Thymus (tissue), 11 donors: ENCODE data around the gene PLCG2. TPM values are rescaled to one million over a fixed set of nuclear protein-coding genes. Genes with fewer than 3 reads are reported as not detected.
A peak's percentile ranks its signal among the peaks of the same experiment; 100 is the strongest.

Source experiments
- DNase-seq, 9 donors: peaks; one replicate each; pipeline ENCODE4 v3.0.0-alpha.2; 2013; ENCODE audit warnings: low spot score in 9 of 9, low read depth in 6 of 9, missing footprints in 1 of 9
- H3K27ac ChIP-seq, 2 donors: one replicate each; pipeline ENCODE4 v1.5.1; 2013; ENCODE audit warnings: control low read depth in 1 of 2, low read depth in 1 of 2, low read length in 1 of 2, mild to moderate bottlenecking in 1 of 2, moderate library complexity in 1 of 2
- H3K27me3 ChIP-seq, 2 donors: one replicate each; pipeline ENCODE4 v1.5.1; 2013; ENCODE audit warnings: low read length in 1 of 2; ENCODE audit not compliant: control insufficient read depth in 2 of 2, insufficient read depth in 1 of 2
- H3K36me3 ChIP-seq, 2 donors: one replicate each; pipeline ENCODE4 v1.5.1; 2013; ENCODE audit warnings: low read length in 1 of 2, mild to moderate bottlenecking in 1 of 2, moderate library complexity in 1 of 2; ENCODE audit not compliant: control insufficient read depth in 2 of 2, insufficient read depth in 2 of 2
- H3K4me1 ChIP-seq, 2 donors: one replicate each; pipeline ENCODE4 v1.5.1; 2013; ENCODE audit warnings: low read length in 2 of 2; ENCODE audit not compliant: control insufficient read depth in 2 of 2, insufficient read depth in 2 of 2
- H3K4me3 ChIP-seq, 2 donors: one replicate each; pipeline ENCODE4 v1.5.1; 2013; ENCODE audit warnings: low read length in 2 of 2, control low read depth in 1 of 2, mild to moderate bottlenecking in 1 of 2
- H3K9me3 ChIP-seq, 2 donors: one replicate each; pipeline ENCODE4 v1.5.1; 2013; ENCODE audit warnings: low read length in 1 of 2, mild to moderate bottlenecking in 1 of 2; ENCODE audit not compliant: control insufficient read depth in 2 of 2, insufficient read depth in 1 of 2
- WGBS: extraction: QIAGEN DNeasy Blood & Tissue Kit; methylation state at CpG from one replicate; pipeline ENCODE4 v1.1.7; 2013; 5-methylcytosine and 5-hydroxymethylcytosine counted together
- polyA plus RNA-seq: library from polyadenylated mRNA; stranded (reverse); fragments of 200-250 nt; gene quantifications from one replicate; pipeline ENCODE4 v1.2.3, GENCODE V29; 2013
- total RNA-seq: library from RNA; stranded (reverse); fragments of 120-200 nt; gene quantifications from one replicate; pipeline ENCODE4 v1.2.4, GENCODE V29; 2013
- donor health status: healthy.

The PLCG2 gene
- total and polyA plus RNA-seq, 2 donors: 10.1 to 14.2 TPM

- Histone ChIP-seq H3K4me3 (no peak overlapping the region), H3K9me3 (no peaks in the 10 kb centered on the region), H3K4me1 (peaks cover 0 to 20% of the 10 kb centered on the region in 2 donors), H3K36me3 (no peaks in the 10 kb centered on the region), H3K27ac (no peak overlapping the region), H3K27me3 (no peaks in the 10 kb centered on the region)
- no peak for DNase-seq
- 96% methylated on average over 2 of the region's 2 CpGs for WGBS
Observed at GRCh38 chr16:81816351-81816750, 37.3 kb downstream of the PLCG2 start.

- Histone ChIP-seq H3K9me3 (no peaks in the 10 kb centered on the region), H3K27ac (no peak overlapping the region), H3K36me3 (no peaks in the 10 kb centered on the region), H3K4me3 (no peak overlapping the region), H3K4me1 (peaks cover 0 to 25% of the 10 kb centered on the region in 2 donors), H3K27me3 (no peaks in the 10 kb centered on the region)
- DNase-seq: no peak
- WGBS: 96% methylated on average over 8 of the region's 8 CpGs
Observed at GRCh38 chr16:81816793-81817210, 37.7 kb downstream of the PLCG2 start.

GRCh38 chr16:81817296-81817695 is 38.2 kb downstream of the PLCG2 start:
- H3K9me3 ChIP-seq: no peaks in the 10 kb centered on the region
- 91% methylated on average over 8 of the region's 8 CpGs for WGBS
- no peak for DNase-seq
- H3K27ac ChIP-seq: no peak overlapping the region
- H3K36me3 ChIP-seq: no peaks in the 10 kb centered on the region
- peaks cover 0 to 29% of the 10 kb centered on the region in 2 donors for H3K4me1 ChIP-seq
- H3K4me3 ChIP-seq: no peak overlapping the region
- H3K27me3 ChIP-seq: no peaks in the 10 kb centered on the region

GRCh38 chr16:81817789-81818567 is 38.9 kb downstream of the PLCG2 start:
- H3K9me3 ChIP-seq: no peaks in the 10 kb centered on the region
- no peak overlapping the region for H3K4me3 ChIP-seq
- peak in 1 of 9 donors; percentile 50 for DNase-seq
- WGBS: 59% methylated on average over 12 of the region's 12 CpGs
- H3K36me3 ChIP-seq: no peaks in the 10 kb centered on the region
- H3K4me1 ChIP-seq: peaks cover 0 to 33% of the 10 kb centered on the region in 2 donors
- H3K27ac ChIP-seq: peak overlapping the region in 1 of 2 donors; percentile 41
- H3K27me3 ChIP-seq: no peaks in the 10 kb centered on the region

GRCh38 chr16:81818568-81818896 is 39.4 kb downstream of the PLCG2 start:
- Histone ChIP-seq H3K9me3 (no peaks in the 10 kb centered on the region), H3K27me3 (no peaks in the 10 kb centered on the region), H3K36me3 (no peaks in the 10 kb centered on the region), H3K4me3 (no peak overlapping the region), H3K27ac (no peak overlapping the region), H3K4me1 (peaks cover 0 to 39% of the 10 kb centered on the region in 2 donors)
- WGBS: 96% methylated on average over 1 of the region's 1 CpG
- no peak for DNase-seq

- no peak for DNase-seq
- no peak overlapping the region for H3K27ac ChIP-seq
- H3K27me3 ChIP-seq: no peaks in the 10 kb centered on the region
- H3K4me1 ChIP-seq: peaks cover 0 to 39% of the 10 kb centered on the region in 2 donors
- WGBS: 98% methylated on average over 4 of the region's 4 CpGs
- H3K36me3 ChIP-seq: no peaks in the 10 kb centered on the region
- no peaks in the 10 kb centered on the region for H3K9me3 ChIP-seq
- H3K4me3 ChIP-seq: no peak overlapping the region
Observed at GRCh38 chr16:81818905-81819304, 39.8 kb downstream of the PLCG2 start.

GRCh38 chr16:81821436-81822128 is 42.5 kb downstream of the PLCG2 start:
- no peak for DNase-seq
- Histone ChIP-seq H3K36me3 (no peaks in the 10 kb centered on the region), H3K9me3 (peaks cover 0 to 8% of the 10 kb centered on the region in 2 donors), H3K4me1 (peaks cover 0 to 38% of the 10 kb centered on the region in 2 donors), H3K27me3 (no peaks in the 10 kb centered on the region), H3K4me3 (no peak overlapping the region), H3K27ac (peak overlapping the region; percentile 37 to 52)
- WGBS: 60% methylated on average over 10 of the region's 10 CpGs

GRCh38 chr16:81823111-81823510 is 44.0 kb downstream of the PLCG2 start:
- Histone ChIP-seq H3K4me1 (peaks cover 0 to 27% of the 10 kb centered on the region in 2 donors), H3K27me3 (no peaks in the 10 kb centered on the region), H3K9me3 (peaks cover 0 to 8% of the 10 kb centered on the region in 2 donors), H3K4me3 (no peak overlapping the region), H3K27ac (peak overlapping the region in 1 of 2 donors; percentile 3), H3K36me3 (no peaks in the 10 kb centered on the region)
- peak in 2 of 9 donors; percentile 36 to 47 for DNase-seq
- WGBS: 20% methylated on average over 8 of the region's 8 CpGs

- Histone ChIP-seq H3K27ac (no peak overlapping the region), H3K27me3 (no peaks in the 10 kb centered on the region), H3K36me3 (no peaks in the 10 kb centered on the region), H3K9me3 (peaks cover 0 to 8% of the 10 kb centered on the region in 2 donors), H3K4me3 (no peak overlapping the region), H3K4me1 (peaks cover 0 to 21% of the 10 kb centered on the region in 2 donors)
- DNase-seq: no peak
- 87% methylated on average over 1 of the region's 1 CpG for WGBS
Observed at GRCh38 chr16:81823734-81824133, 44.6 kb downstream of the PLCG2 start.
